Muscle layer of colon (tissue), 2 donors: Measurements from ENCODE around the gene SNX13.
A peak's percentile ranks its signal among the peaks of the same experiment; 100 is the strongest.

Experiments used
- H3K27ac ChIP-seq: one replicate; pipeline ENCODE4 v1.7.0; 2013; ENCODE audit warnings: low read depth, mild to moderate bottlenecking, low read length, moderate library complexity
- H3K27me3 ChIP-seq, 2 donors: one replicate each; pipeline ENCODE4 v1.7.0; 2013; ENCODE audit warnings: low read length in 2 of 2, mild to moderate bottlenecking in 2 of 2; ENCODE audit not compliant: insufficient read depth in 2 of 2, control insufficient read depth in 1 of 2
- H3K36me3 ChIP-seq: one replicate; pipeline ENCODE4 v1.7.0; 2013; ENCODE audit warnings: mild to moderate bottlenecking, low read length; ENCODE audit not compliant: insufficient read depth
- H3K4me1 ChIP-seq: one replicate; pipeline ENCODE4 v1.7.0; 2013; ENCODE audit warnings: mild to moderate bottlenecking, low read length; ENCODE audit not compliant: insufficient read depth
- H3K4me3 ChIP-seq, 2 donors: one replicate each; pipeline ENCODE4 v1.7.0; 2013; ENCODE audit warnings: low read length in 2 of 2, low read depth in 1 of 2, mild to moderate bottlenecking in 1 of 2, moderate library complexity in 1 of 2
- H3K9ac ChIP-seq: one replicate; pipeline ENCODE4 v1.7.0; 2013; ENCODE audit warnings: low read length
- H3K9me3 ChIP-seq: one replicate; pipeline ENCODE4 v1.7.0; 2013; ENCODE audit warnings: mild to moderate bottlenecking, low read length
- donor health status: abdominal sarcoma.
- donor health status: Adenocarcinoma of cecum.

The SNX13 gene

DNA sequence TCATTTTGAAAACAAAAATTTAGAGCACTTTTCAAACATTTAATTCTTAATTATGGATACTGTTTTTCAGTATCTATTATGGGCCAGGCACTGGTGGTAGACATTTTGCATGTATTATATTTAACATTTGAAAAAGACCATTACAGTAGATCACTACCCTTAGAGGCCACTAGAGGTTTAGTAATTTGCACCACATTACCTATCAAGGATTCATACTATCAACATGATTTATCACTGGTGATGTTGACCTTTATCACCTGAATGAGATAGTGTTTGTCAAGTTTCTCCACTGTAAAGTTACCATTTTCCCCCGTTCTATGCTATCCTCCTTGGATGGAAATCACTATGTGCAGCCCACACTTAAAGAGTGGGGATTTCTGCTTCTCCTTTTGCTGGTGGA, 4.4 kb upstream of the SNX13 start:
- no peaks in the 10 kb centered on the region for H3K36me3 ChIP-seq
- no peaks in the 10 kb centered on the region for H3K4me1 ChIP-seq
- no peaks in the 10 kb centered on the region for H3K9me3 ChIP-seq
- H3K27ac ChIP-seq, result no peak overlapping the region
- no peak overlapping the region for H3K9ac ChIP-seq
- no peak overlapping the region for H3K4me3 ChIP-seq
- no peaks in the 10 kb centered on the region for H3K27me3 ChIP-seq

DNA sequence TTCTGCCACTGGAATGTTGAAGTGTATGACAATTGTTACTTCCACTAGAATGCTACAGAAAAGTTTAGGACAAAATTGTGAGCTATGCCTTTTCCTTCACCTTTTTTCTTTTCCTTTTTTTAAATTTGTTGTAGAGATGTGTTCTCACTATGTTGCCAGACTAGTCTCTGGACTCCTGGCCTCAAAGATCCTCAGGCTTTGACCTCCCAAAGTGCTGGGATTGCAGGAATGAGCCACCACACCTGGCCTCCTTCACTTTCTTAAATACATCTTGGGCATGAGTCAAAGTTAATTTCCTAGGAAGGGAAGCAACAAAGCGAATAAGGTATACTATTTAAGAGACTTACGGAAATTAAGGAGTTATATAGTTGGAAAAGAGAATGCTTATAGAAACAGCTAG, 2.7 kb upstream of the SNX13 start:
- peaks cover 3% of the 10 kb centered on the region for H3K4me1 ChIP-seq
- H3K9me3 ChIP-seq, result no peaks in the 10 kb centered on the region
- H3K9ac ChIP-seq, result no peak overlapping the region
- no peaks in the 10 kb centered on the region for H3K27me3 ChIP-seq
- H3K27ac ChIP-seq, result no peak overlapping the region
- no peaks in the 10 kb centered on the region for H3K36me3 ChIP-seq
- no peak overlapping the region for H3K4me3 ChIP-seq

DNA sequence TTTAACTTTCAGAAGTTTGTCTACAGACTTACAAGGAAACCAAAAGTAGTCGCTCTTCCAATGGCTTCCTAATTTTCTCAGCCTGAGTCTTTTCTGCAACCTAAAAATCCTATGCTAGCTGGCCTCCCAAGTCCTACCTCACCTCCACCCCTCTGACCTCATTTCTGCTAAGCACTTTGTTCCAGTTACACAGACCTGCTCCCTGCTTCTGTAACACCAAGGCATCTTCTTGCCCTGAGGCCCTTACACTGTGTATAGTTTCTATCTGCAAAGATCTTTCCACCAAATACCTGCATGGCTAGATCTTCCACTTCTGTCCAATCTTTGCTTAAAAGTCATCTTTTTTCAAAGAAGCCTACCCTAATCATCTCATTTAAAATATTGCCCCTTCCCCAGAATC, 1.9 kb upstream of the SNX13 start:
- Histone ChIP-seq H3K4me3 (no peak overlapping the region), H3K4me1 (peaks cover 10% of the 10 kb centered on the region), H3K9ac (no peak overlapping the region), H3K27me3 (no peaks in the 10 kb centered on the region), H3K9me3 (no peaks in the 10 kb centered on the region), H3K27ac (no peak overlapping the region), H3K36me3 (no peaks in the 10 kb centered on the region)

DNA sequence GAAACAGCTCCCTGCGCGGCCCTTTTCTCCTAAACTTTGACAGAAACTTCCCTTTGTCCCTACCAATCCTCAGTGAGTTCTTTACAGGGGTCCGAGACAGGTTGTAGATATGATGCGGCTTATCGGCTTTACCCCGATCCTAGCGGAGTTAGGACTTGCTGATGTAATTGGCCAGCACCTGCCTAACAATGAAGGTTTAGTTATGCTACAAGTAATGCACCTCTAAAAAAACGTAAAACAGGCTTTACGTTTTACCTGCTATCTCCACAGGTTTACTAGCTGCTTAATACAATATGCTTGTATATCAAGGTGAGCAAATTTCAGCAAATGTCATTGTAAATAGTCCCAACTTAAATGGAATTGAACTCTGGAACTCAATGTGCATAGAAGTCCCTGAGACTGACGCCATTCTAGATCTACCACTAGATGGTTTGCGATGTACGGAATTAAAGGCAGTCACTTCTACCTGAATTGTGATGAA, 697 bp upstream of the SNX13 start:
- peak overlapping the region; percentile 79 to 98 for H3K4me3 ChIP-seq
- H3K9ac ChIP-seq, result peak overlapping the region; percentile 94
- peak overlapping the region; percentile 89 for H3K27ac ChIP-seq
- peaks cover 10% of the 10 kb centered on the region for H3K4me1 ChIP-seq
- no peaks in the 10 kb centered on the region for H3K36me3 ChIP-seq
- no peaks in the 10 kb centered on the region for H3K9me3 ChIP-seq
- H3K27me3 ChIP-seq, result no peaks in the 10 kb centered on the region

DNA sequence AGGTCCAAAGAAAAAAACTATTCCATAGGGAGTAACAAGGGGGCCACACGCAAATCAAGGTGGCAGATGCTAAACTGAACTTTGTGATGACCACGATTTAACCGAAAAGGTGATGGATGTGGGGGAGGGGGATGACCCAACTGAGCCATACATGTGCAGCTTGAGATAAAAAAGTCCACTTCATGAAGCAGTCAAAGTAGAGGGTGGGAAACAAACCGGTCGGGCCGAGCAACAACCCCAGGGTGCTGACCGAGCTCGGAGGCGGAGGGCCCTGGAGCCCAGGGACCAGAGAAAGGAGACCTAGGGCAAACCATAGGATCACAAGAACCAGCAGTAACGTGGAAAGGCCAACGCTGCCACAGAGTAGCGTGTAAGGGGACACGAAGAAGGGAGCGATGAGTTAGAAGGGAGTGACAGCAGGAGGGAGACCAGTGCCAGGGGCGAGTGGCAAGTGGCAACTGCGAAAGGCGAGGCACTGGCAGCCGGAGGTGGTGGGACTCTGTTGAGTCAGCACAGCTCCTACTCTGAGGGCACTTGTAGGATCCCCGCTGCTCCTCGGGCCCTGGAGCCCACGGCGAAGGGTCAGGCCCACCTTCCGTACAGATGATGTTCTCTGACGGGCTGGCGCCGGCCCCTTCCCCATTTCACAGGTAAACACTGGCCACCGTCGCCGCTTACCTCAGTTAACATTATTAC, 540 bp downstream of the SNX13 start:
- no peaks in the 10 kb centered on the region for H3K27me3 ChIP-seq
- no peaks in the 10 kb centered on the region for H3K36me3 ChIP-seq
- peak overlapping the region; percentile 89 for H3K27ac ChIP-seq
- peaks cover 10% of the 10 kb centered on the region for H3K4me1 ChIP-seq
- H3K9me3 ChIP-seq, result no peaks in the 10 kb centered on the region
- peak overlapping the region; percentile 94 for H3K9ac ChIP-seq
- peak overlapping the region; percentile 79 to 98 for H3K4me3 ChIP-seq

DNA sequence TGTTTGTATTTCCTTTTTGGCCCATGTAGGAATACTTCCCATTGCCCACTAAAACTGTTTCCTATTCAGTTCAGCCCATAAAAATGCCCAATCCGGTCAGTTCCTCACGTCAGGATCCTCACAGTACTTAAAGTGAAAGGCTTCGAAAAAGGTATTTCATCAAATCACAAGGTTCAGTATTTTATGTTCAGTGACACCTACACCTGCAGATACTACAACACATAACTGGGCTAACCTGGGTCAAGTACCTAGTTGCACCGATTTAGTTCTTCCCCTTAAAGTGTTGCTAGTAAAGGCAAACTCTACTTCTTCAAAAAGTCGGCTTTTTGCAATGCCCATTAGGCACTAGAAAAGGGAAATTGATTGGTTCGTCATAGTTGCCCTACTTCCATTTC, 1.1 kb downstream of the SNX13 start:
- Histone ChIP-seq H3K4me3 (peak overlapping the region; percentile 79 to 98), H3K27me3 (no peaks in the 10 kb centered on the region), H3K4me1 (peaks cover 10% of the 10 kb centered on the region), H3K9ac (peak overlapping the region; percentile 94), H3K27ac (peak overlapping the region; percentile 89), H3K36me3 (no peaks in the 10 kb centered on the region), H3K9me3 (no peaks in the 10 kb centered on the region)

DNA sequence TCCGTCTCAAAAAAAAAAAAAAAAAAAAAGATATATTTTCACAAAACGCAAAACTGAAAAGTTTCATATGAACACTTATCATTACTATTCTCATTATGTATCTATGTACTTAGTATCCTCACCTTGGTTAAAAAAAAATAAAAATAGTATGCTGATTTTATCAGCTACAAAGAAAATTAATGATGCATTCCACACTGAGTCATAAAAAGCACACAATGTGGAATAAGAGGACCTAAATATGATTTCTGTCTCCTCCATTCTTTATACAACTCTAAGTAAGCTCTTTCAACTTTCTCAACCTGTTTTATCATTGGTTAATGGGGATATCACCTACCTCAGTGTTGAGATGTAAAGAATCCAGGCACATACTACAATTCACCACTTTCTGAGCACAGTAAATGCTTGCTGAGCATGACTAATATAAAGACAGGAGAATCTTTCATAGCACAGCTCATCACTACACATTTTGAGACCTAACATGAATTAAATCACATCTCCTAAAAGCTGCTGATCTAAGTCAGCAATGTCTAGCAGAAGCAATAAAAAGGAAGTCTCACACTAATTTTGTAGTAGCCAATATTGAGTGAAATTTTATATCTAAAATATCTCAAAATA, 2.7 kb downstream of the SNX13 start:
- Histone ChIP-seq H3K9me3 (no peaks in the 10 kb centered on the region), H3K4me3 (no peak overlapping the region), H3K27me3 (no peaks in the 10 kb centered on the region), H3K4me1 (peaks cover 14% of the 10 kb centered on the region), H3K27ac (no peak overlapping the region), H3K36me3 (no peaks in the 10 kb centered on the region), H3K9ac (no peak overlapping the region)

DNA sequence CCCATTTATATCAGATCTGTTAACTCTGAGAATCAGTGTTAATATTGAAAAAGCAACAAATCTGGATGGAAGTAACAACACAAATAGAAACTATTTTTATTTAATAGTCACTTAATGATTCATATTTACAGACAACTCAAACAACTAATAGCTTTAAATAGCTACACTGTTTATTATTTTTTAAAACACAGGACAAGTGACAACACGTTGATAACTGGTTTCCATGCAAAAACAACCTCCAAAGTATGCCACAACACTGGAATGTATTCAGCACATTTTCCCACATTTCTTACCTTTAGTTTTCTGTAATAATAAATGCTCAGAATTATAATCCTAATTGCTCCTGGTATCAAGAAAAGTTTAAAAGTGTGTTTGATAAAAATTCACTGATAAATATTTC, 4.0 kb downstream of the SNX13 start:
- Histone ChIP-seq H3K27me3 (no peaks in the 10 kb centered on the region), H3K9ac (no peak overlapping the region)

DNA sequence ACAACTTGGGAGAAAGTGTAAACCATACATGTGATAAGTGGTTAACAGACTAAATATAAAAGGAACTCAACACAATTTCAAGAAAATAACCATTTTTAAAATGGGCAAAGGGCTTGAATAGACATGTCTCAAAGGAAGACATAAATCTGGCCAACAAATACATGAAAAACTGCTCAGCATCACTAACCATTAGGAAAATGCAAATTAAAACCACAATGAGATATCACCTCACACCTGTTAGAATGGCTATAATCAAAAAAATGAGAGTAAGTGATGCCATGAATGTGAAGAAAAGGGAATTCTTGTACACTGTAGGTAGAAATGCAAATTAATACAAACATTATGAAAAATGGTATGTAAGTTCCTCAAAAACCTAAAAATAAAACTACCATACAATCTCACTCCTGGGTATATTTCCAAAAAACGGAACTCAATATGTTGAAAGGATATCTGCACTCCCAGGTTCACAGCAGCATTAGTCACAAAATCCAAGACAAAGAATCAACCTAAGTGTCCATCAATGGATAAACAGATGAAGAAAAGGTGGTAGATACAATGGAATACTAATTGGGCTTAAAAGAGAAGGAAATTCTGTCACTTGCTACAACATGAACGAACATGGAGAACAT, 5.6 kb downstream of the SNX13 start:
- H3K9me3 ChIP-seq, result no peaks in the 10 kb centered on the region
- H3K27ac ChIP-seq, result no peak overlapping the region
- H3K27me3 ChIP-seq, result no peaks in the 10 kb centered on the region
- H3K36me3 ChIP-seq, result no peaks in the 10 kb centered on the region
- no peak overlapping the region for H3K4me3 ChIP-seq
- H3K4me1 ChIP-seq, result peaks cover 22% of the 10 kb centered on the region
- no peak overlapping the region for H3K9ac ChIP-seq

More for the DNA sequence above, 4.0 kb downstream of the SNX13 start:
- Histone ChIP-seq H3K4me3 (no peak overlapping the region), H3K9me3 (no peaks in the 10 kb centered on the region), H3K27ac (no peak overlapping the region), H3K36me3 (no peaks in the 10 kb centered on the region), H3K4me1 (peaks cover 22% of the 10 kb centered on the region)

DNA sequence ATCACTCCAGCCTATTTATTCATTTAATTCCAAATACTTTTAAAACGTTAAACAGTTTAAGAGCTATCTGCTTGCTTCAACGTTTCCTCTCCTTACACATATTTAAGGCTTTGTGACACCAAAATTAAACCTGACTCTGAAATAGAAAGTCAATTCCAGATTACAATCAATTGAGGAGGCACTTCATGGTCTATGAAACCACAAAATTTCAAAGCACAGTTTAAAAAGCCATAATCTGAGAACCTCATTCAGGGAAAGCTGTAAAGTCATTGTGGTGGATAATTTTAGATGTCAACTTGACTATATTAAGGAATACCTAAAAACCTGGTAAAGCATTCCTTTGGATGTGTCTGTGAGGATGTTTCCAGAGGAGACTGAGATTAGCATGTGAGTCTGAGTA, 6.2 kb downstream of the SNX13 start:
- Histone ChIP-seq H3K4me1 (peaks cover 22% of the 10 kb centered on the region), H3K4me3 (no peak overlapping the region), H3K27me3 (no peaks in the 10 kb centered on the region), H3K27ac (no peak overlapping the region), H3K9me3 (no peaks in the 10 kb centered on the region), H3K9ac (no peak overlapping the region), H3K36me3 (no peaks in the 10 kb centered on the region)

DNA sequence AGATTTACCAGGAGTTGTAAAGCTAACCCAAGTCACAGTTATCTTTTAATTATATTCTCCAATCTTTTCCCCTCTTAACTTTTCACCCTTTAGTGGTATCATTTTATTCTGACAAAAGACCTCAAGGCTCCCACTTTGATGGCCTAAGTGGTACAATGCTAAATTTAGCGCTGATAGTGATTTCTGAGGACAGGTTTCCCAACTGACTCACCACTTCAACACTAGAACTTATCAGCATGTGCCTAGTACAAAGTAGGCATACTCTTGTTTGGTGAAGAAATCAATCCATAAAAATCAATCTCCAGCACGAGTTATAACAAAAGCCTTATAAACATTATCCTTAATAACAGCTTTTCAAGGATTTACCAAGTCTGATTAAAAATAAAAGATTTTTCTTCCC, 7.5 kb downstream of the SNX13 start:
- H3K4me3 ChIP-seq, result no peak overlapping the region
- H3K9me3 ChIP-seq, result no peaks in the 10 kb centered on the region
- H3K36me3 ChIP-seq, result no peaks in the 10 kb centered on the region
- no peak overlapping the region for H3K9ac ChIP-seq
- no peaks in the 10 kb centered on the region for H3K27me3 ChIP-seq
- H3K27ac ChIP-seq, result no peak overlapping the region
- peaks cover 16% of the 10 kb centered on the region for H3K4me1 ChIP-seq
